RKO (cell line): ENCODE data around the gene LRRK2.
"Not testable (repeated sequence)": the region's sequence is repeated elsewhere in the genome, so short reads cannot be mapped to it uniquely, and the experiment has no call there.

Source experiments
- DNase-seq: peaks from one replicate; pipeline ENCODE4 v3.0.0-alpha.2; 2016; ENCODE audit warnings: low spot score

Gene LRRK2

GRCh38 chr12:40315375-40315774 lies 90.6 kb downstream of the LRRK2 start:
- DNase-seq = no peak

- no peak for DNase-seq
Observed at GRCh38 chr12:40324261-40324660, 99.5 kb downstream of the LRRK2 start.

- peak; percentile 78 for DNase-seq
Observed at GRCh38 chr12:40325349-40325960, 100.7 kb downstream of the LRRK2 start.

- DNase-seq = no peak
Observed at GRCh38 chr12:40327535-40327934, 102.7 kb downstream of the LRRK2 start.

GRCh38 chr12:40330180-40330579 lies 105.4 kb downstream of the LRRK2 start:
- no peak for DNase-seq

GRCh38 chr12:40331886-40332285 lies 107.1 kb downstream of the LRRK2 start:
- no peak for DNase-seq

- DNase-seq = no peak
Observed at GRCh38 chr12:40335991-40336390, 111.2 kb downstream of the LRRK2 start.

- DNase-seq = peak; percentile 40
Observed at GRCh38 chr12:40336573-40337199, 111.9 kb downstream of the LRRK2 start.

- DNase-seq = no peak
Observed at GRCh38 chr12:40338071-40338470, 113.3 kb downstream of the LRRK2 start.

- no peak for DNase-seq
Observed at GRCh38 chr12:40338621-40339020, 113.8 kb downstream of the LRRK2 start.

GRCh38 chr12:40342010-40342409 lies 117.2 kb downstream of the LRRK2 start:
- no peak for DNase-seq

GRCh38 chr12:40343124-40343523 lies 118.3 kb downstream of the LRRK2 start:
- DNase-seq = no peak

- DNase-seq = no peak
Observed at GRCh38 chr12:40344312-40344711, 119.5 kb downstream of the LRRK2 start.

GRCh38 chr12:40351976-40352375 lies 127.2 kb downstream of the LRRK2 start:
- no peak for DNase-seq

- DNase-seq = peak; percentile 19
Observed at GRCh38 chr12:40375076-40375475, 150.3 kb downstream of the LRRK2 start.

GRCh38 chr12:40376533-40377267 lies 151.9 kb downstream of the LRRK2 start:
- DNase-seq = no peak

- no peak for DNase-seq
Observed at GRCh38 chr12:40378691-40379090, 153.9 kb downstream of the LRRK2 start.

- DNase-seq = no peak
Observed at GRCh38 chr12:40382217-40382616, 157.4 kb downstream of the LRRK2 start.

GRCh38 chr12:40387279-40387678 lies 162.5 kb downstream of the LRRK2 start:
- DNase-seq = not testable (repeated sequence)

- DNase-seq = no peak
Observed at GRCh38 chr12:40390980-40391379, 166.2 kb downstream of the LRRK2 start.

- no peak for DNase-seq
Observed at GRCh38 chr12:40393026-40393425, 168.2 kb downstream of the LRRK2 start.

- DNase-seq = no peak
Observed at GRCh38 chr12:40399656-40400055, 174.9 kb downstream of the LRRK2 start.

- no peak for DNase-seq
Observed at GRCh38 chr12:40405419-40405818, 180.6 kb downstream of the LRRK2 start.
